AG04449 (cell line): ENCODE data around the gene DTX1.

ENCODE experiments used
- CTCF ChIA-PET: fragments of 350-600 bp; formaldehyde crosslinking; extraction: SDS; loops from one replicate; lab custom pipeline; 2021; ENCODE audit warnings: antibody characterized with exemption; lab: Yijun Ruan, JAX
- POLR2A ChIA-PET: fragments of 400-600, 350-600 bp; formaldehyde crosslinking; extraction: SDS; loops from one replicate; lab custom pipeline; 2020; ENCODE audit warnings: antibody characterized with exemption, inconsistent platforms; lab: Yijun Ruan, JAX
- DNase-seq: peaks from one replicate; pipeline ENCODE4 v3.0.0-alpha.2; 2010; ENCODE audit warnings: low read depth, low spot score
- H3K4me3 ChIP-seq: 2 replicates; pipeline ENCODE4 v1.5.1; 2011; ENCODE audit warnings: low read depth, mild to moderate bottlenecking, control low read depth, low read length
- CTCF ChIP-seq: IDR thresholded peaks from one replicate; pipeline ENCODE4 v1.5.1; 2011; ENCODE audit warnings: mild to moderate bottlenecking, moderate library complexity, low read length, control low read depth, inconsistent platforms; ENCODE audit not compliant: insufficient read depth; ENCODE audit errors: missing control alignments

The DTX1 gene

GRCh38 chr12:113111247-113111646 is 54.7 kb downstream of the DTX1 start:
- H3K4me3 ChIP-seq: no peak overlapping the region
- no peak for DNase-seq
- ChIA-PET CTCF (interaction anchor here (0.8 kb wide), 1 partner anchor 38 kb away, joined by 3 read pairs; no protein-coding TSS in a partner anchor), POLR2A (no interaction called here)
- TF ChIP-seq CTCF: no peak

- ChIA-PET POLR2A (no interaction called here), CTCF (no interaction called here)
- H3K4me3 ChIP-seq: no peak overlapping the region
- TF ChIP-seq CTCF: no peak
- DNase-seq: no peak
Observed at GRCh38 chr12:113112043-113112899, 55.7 kb downstream of the DTX1 start.

- ChIA-PET POLR2A (no interaction called here), CTCF (no interaction called here)
- no peak for TF ChIP-seq CTCF
- no peak overlapping the region for H3K4me3 ChIP-seq
- no peak for DNase-seq
Observed at GRCh38 chr12:113113397-113113796, 56.9 kb downstream of the DTX1 start.

- CTCF ChIA-PET: no interaction called here
- POLR2A ChIA-PET: no interaction called here
- DNase-seq: no peak
Observed at GRCh38 chr12:113114447-113115178, 58.1 kb downstream of the DTX1 start.

GRCh38 chr12:113115455-113116126 is 59.1 kb downstream of the DTX1 start:
- ChIA-PET CTCF (no interaction called here), POLR2A (no interaction called here)
- DNase-seq: no peak
- H3K4me3 ChIP-seq: no peak overlapping the region
- TF ChIP-seq CTCF: no peak

More at GRCh38 chr12:113114447-113115178, 58.1 kb downstream of the DTX1 start:
- H3K4me3 ChIP-seq: no peak overlapping the region
- TF ChIP-seq CTCF: no peak
